Epidermal melanocyte (primary cell): ENCODE data around the gene MTERF4.

Experiments used
- DNase-seq: peaks from one replicate; pipeline ENCODE4 v3.0.0; 2011; ENCODE audit warnings: low spot score; ENCODE audit not compliant: insufficient read length

Gene MTERF4

GRCh38 chr2:241134711-241135110 is 32.6 kb upstream of the MTERF4 start:
- DNase-seq: no peak

DNA sequence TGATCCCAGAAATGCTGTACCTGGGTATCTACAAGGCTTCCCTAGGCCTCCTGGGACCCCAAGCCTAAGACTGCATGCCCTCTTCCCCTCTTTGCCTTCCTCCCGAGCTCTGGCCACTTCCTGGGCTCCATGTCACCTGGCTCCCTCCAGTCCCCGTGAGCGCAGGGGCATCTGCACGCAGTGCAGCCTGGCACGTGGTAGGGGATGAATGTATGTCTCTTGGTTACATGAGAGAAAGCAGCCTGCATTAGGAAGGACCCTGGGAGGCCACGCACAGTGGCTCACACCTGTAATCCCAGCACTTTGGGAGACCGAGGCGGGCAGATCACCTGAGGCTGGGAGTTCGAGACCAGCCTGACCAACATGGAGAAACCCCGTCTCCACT is 31.3 kb upstream of the MTERF4 start:
- DNase-seq: no peak

GRCh38 chr2:241132538-241133435 is 30.7 kb upstream of the MTERF4 start:
- DNase-seq: no peak

GRCh38 chr2:241131531-241131930 is 29.4 kb upstream of the MTERF4 start:
- no peak for DNase-seq

DNA sequence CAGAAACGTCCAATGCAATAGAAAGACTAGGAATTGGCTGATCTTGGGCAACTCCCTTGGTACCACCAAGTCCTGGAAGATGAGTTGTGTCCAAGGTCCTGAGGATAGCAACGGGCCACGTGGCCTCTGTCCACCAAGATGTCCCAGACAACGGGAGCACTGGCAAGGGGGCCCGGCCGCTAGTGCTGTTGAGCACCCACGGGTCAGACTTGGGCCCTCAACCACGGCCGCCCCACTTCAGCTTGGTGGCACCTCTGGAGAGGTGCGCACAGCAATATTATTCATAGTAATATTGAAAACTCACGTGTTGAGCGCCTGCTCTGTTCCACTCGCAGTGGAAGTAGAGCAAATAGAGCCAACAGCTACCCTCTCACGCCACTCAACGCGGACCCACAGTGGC is 28.2 kb upstream of the MTERF4 start:
- DNase-seq: no peak

- DNase-seq: no peak
Measured at GRCh38 chr2:241129086-241129871, 27.2 kb upstream of the MTERF4 start.

DNA sequence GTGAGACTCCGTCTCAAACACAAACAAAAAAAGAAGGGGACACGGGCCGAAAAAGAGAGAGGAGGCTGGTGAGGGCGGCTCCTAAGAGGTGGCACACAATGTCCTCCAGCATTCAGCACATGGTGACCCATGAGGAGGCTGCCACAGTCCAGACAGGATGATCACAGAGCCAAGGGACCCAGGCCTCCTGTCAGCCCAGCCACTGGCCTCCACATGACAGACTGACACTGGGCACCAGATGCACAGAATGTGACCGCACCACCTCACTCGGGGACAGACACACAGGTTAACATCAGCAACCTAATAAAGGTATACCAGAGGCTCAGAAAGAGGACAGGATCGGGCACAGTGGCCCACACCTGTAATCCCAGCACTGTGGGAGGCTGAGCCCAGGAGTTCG is 26.2 kb upstream of the MTERF4 start:
- no peak for DNase-seq

DNA sequence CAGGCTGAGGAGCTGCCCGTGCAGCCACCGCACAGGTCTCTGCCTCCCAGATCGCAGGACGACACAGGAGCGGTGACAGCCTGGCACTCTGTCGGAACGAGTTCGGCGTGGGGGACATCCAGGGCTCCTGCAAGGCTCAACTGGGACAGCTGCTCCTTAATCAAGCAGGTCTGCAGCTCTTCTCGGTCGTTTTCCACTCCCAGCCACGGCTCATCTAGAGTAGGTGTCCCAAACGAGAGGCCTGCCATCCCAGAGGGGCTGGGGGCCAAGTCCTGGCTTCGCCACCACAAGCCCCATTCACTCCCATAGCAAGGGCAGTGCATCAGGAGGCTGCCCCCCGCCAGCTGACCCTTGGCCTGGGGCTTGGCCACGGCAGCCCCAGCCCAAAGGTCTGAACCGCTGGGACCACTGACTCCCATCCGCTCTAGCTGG is 24.7 kb upstream of the MTERF4 start:
- DNase-seq: no peak

DNA sequence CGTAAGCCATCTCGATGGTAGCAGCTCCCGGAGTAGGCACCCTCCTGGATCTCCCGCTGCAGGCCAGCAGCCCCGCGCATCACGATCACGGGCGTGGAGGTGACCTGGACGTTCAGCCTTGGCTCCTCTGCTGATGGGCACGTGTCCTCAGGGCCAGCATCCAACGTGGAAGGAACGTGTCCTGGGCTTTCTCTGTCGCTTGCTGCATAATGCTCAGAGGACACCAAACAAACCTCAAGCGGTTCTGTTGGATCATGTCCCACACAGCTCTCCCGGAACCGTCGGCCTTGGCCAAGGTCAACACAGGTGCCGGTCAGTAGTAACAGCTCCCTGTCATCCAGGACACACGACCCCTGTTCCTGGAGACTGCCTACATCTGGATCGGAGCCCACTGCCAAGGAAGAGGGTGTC is 24.1 kb upstream of the MTERF4 start:
- DNase-seq: no peak

- no peak for DNase-seq
Measured at GRCh38 chr2:241125626-241126025, 23.5 kb upstream of the MTERF4 start.

DNA sequence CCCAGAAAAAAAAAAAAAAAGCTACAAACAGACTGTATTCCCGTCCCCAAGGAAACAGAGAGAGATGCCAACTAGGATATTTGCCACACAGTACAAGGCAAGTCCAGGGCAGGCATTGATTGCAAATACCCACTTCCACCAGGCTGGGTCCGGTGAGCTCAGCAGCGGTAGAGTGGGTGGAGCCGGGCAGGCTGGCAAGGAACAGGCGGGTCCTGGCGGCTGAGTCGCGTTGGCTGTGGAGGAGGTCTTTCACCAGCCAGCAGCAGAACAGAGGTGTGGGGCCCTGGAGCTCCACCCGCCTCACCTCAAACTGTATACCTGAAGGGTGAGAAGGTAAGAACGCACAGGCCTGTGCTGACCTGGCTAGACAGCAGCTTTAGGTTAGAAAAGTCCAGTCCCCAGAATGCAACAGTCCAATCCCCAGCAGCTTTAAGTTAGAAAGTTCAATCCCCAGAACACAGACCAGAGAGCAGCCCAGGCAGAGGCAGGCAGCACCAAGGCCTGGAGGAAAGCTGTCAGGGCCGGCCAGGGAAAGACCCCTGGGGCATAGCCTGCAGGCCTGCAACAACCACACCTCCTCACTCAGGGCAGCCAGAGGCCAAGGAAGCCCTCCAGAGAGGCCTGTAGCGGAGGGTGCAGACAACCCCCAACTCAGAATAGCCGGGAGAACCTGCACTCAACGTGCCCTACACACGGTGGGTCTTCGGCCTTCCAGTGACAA is 21.9 kb upstream of the MTERF4 start:
- DNase-seq: no peak

GRCh38 chr2:241122376-241123002 is 20.4 kb upstream of the MTERF4 start:
- no peak for DNase-seq

- DNase-seq: no peak
Measured at GRCh38 chr2:241121008-241121407, 18.9 kb upstream of the MTERF4 start.

DNA sequence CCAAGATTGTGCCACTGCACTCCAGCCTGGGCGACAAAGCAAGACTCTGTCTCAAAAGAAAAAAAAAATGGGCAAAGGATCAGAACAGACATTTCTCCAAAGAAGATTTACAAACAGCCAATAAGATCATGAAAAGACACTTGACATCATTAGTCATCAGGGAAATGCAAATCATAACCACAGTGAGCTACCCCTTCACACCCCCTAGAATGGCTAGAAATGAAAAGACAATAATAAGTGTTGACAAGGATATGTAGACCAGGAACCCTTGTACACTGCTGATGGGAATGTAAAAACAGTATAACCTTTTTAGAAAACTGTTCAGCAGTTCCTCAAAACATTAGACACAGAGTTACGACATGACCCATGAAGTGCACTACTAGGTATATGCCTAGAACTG is 18.4 kb upstream of the MTERF4 start:
- no peak for DNase-seq

- DNase-seq: no peak
Measured at GRCh38 chr2:241118737-241119505, 16.8 kb upstream of the MTERF4 start.

- DNase-seq: no peak
Measured at GRCh38 chr2:241116606-241117560, 14.8 kb upstream of the MTERF4 start.

DNA sequence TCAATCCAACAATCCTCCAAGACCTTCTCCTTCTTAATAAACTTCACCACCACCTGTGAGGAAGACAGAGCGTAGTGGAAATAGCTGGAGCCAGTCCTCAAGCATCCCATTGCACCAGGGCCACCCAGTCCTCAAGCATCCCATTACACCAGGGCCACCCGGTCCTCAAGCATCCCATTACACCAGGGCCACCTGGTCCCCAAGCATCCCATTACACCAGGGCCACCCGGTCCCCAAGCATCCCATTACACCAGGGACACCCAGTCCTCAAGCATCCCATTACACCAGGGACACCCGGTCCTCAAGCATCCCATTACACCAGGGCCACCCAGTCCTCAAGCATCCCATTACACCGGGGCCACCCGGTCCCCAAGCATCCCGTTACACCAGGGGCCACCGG is 13.3 kb upstream of the MTERF4 start:
- no peak for DNase-seq

- no peak for DNase-seq
Measured at GRCh38 chr2:241114836-241115235, 12.7 kb upstream of the MTERF4 start.

- no peak for DNase-seq
Measured at GRCh38 chr2:241112592-241112991, 10.5 kb upstream of the MTERF4 start.

DNA sequence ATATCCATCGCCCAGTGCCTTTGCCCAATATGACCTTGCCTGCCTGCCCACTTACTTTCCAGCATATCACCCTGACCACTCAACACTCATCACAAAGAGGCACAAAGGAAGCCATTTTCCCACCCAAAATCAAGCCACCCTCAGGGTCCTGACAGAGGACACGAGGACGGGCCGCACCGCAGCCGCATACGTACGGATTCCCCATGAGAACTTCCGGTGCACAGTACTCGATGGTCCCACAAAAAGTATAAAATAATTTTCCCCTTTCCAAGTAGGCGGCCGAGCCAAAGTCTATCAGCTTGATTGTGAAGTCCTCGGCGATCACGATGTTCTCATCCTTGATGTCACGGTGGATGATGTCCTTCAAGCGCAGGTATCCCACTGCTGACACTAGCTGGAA is 10.0 kb upstream of the MTERF4 start:
- DNase-seq: no peak
